Adrenal gland (tissue), 12 donors: ENCODE results near the gene TPP1. TPM values are rescaled to one million over a fixed set of nuclear protein-coding genes. Genes with fewer than 3 reads are reported as not detected.
A peak's percentile ranks its signal among the peaks of the same experiment; 100 is the strongest.

Source experiments
- DNase-seq, 7 donors: peaks; one replicate each; pipeline ENCODE4 v3.0.0-alpha.2; 2019 to 2020
- H3K27ac ChIP-seq, 5 donors: fragments of 200-600 bp; sonication (generic) in 4 of 5; 1 replicate in 3 of 5; 2 replicates in 2 of 5; pipeline versions ENCODE4 v1.5.1 to v1.8.0; 2016 to 2020; ENCODE audit warnings: mild to moderate bottlenecking in 1 of 5
- H3K27me3 ChIP-seq: fragments of 200-600 bp; 2 replicates; pipeline ENCODE4 v1.8.0; 2021
- H3K36me3 ChIP-seq, 2 donors: fragments of 200-600 bp; replicated peaks in 1 of 2; 1 replicate in 1 of 2; 2 replicates in 1 of 2; pipeline versions ENCODE4 v1.5.1 to v1.8.0; 2018 to 2022
- H3K4me1 ChIP-seq, 2 donors: fragments of 200-600 bp; replicated peaks in 1 of 2; 1 replicate in 1 of 2; 2 replicates in 1 of 2; pipeline versions ENCODE4 v1.5.1 to v1.8.0; 2018 to 2021
- H3K4me3 ChIP-seq, 4 donors: fragments of 200-600 bp; sonication (generic) in 3 of 4; one replicate each; pipeline ENCODE4 v1.5.1; 2016 to 2018
- H3K9me3 ChIP-seq, 3 donors: fragments of 200-600 bp; sonication (generic) in 1 of 3; replicated peaks in 1 of 3; 1 replicate in 2 of 3; 2 replicates in 1 of 3; pipeline versions ENCODE4 v1.5.1 to v1.8.0; 2016 to 2021
- CTCF ChIP-seq, 6 experiments: fragments of 450-650 bp in 4 of 6; fragments of 200-600 bp in 2 of 6; sonication (generic) in 1 of 6; IDR thresholded peaks; 1 replicate in 5 of 6; 2 replicates in 1 of 6; pipeline versions ENCODE4 v1.5.1 to v1.8.0; 2016 to 2021; ENCODE audit warnings: antibody characterized with exemption in 6 of 6, mild to moderate bottlenecking in 2 of 6, moderate library complexity in 1 of 6
- POLR2A ChIP-seq, 2 donors: fragments of 450-650 bp; IDR thresholded peaks; one replicate each; pipeline ENCODE4 v1.6.1; 2017; ENCODE audit warnings: antibody characterized with exemption in 2 of 2, mild to moderate bottlenecking in 2 of 2, moderate library complexity in 1 of 2
- WGBS, 4 donors: extraction: QIAGEN DNeasy Blood & Tissue Kit in 2 of 4; methylation state at CpG; one replicate each; pipeline versions ENCODE4 v1.1.5 to v1.1.7; 2013 to 2017; 5-methylcytosine and 5-hydroxymethylcytosine counted together
- intact Hi-C, 2 donors: fragments of 100-400 bp; cut with DNase I; formaldehyde crosslinking; loops; one replicate each; pipeline versions ENCODE4 v1.14.1 to v1.15.0; 2022 to 2023
- polyA plus RNA-seq, 3 donors: library from polyadenylated mRNA; stranded (reverse); fragments of 200-250 nt in 2 of 3; fragments of 350-450 nt in 1 of 3; fragmentation: Illumina TruSeq in 1 of 3; extraction: RNeasy Lipid Tissue Mini Kit (QIAGEN cat#74804) in 1 of 3; gene quantifications; one replicate each; pipeline ENCODE4 v1.2.3, GENCODE V29; 2013 to 2014
- total RNA-seq, 9 donors: library from RNA; depleted of rRNA in 4 of 9; stranded (reverse); fragments of >200 nt in 4 of 9; fragments of 120-200 nt in 1 of 9; fragmentation: NEBNext Ultra II Directional in 1 of 9; extraction: Animal tissue kit (Norgen Biotek cat#: 25700) in 1 of 9; gene quantifications; one replicate each; pipeline versions ENCODE4 v1.1.0 to v1.2.4, GENCODE V29; 2013 to 2023
- donor health status: healthy with polysubstance abuse.
- donor health status: Bipolar disorder and iron deficiency.
- donor health status: DM: yes; HTN: yes; CAD: no.
- donor health status: DM: no; HTN: no; CAD: no.
- donor health status: DM: no; HTN: no; CAD: no.
- donor health status: DM: yes; HTN: yes; CAD: no.

The TPP1 gene
- total and polyA plus RNA-seq, 12 donors = 53.2 to 464 (median 288) TPM

- no peaks in the 10 kb centered on the region for H3K27me3 ChIP-seq
- TF ChIP-seq CTCF (IDR thresholded peaks at IDR 0.05) = peak in 5 of 6 experiments; percentile 25 to 57 (median 37)
- TF ChIP-seq POLR2A (IDR thresholded peaks at IDR 0.05) = peak; percentile 85 to 99
- intact Hi-C loops = no loop called here
- 0 to 2% (median 1%) methylated on average over 15 to 51 of the region's 51 CpGs for WGBS, 4 donors
- peaks cover 0 to 61% of the 10 kb centered on the region in 2 donors for H3K36me3 ChIP-seq
- DNase-seq = peak; percentile 96 to 99 (median 98)
- peak within 1 kb of the TSS in 3 of 4 donors; percentile 13 to 87 (median 47) for H3K4me3 ChIP-seq
- H3K9me3 ChIP-seq = no peaks in the 10 kb centered on the region
- peak within 1 kb of the TSS; percentile 95 to 99 (median 98) for H3K27ac ChIP-seq
- H3K4me1 ChIP-seq = peaks cover 18 to 36% of the 10 kb centered on the region in 2 donors
These were observed 6.8 kb downstream of the TPP1 start, which contains the start of gene TAF10 for GRCh38 chr11:6612213-6613041. Gene TAF10, minus strand, starts transcription at chr11:6612216. Its CDS starts 27 bp downstream, at chr11:6612189.

GRCh38 chr11:6611963-6612212, 7.3 kb downstream of the TPP1 start:
- no peak for DNase-seq
- H3K4me3 ChIP-seq = peak overlapping the region in 2 of 4 donors; percentile 47 to 87
- H3K4me1 ChIP-seq = peaks cover 24 to 36% of the 10 kb centered on the region in 2 donors
- peaks cover 0 to 60% of the 10 kb centered on the region in 2 donors for H3K36me3 ChIP-seq
- WGBS, 4 donors = 0 to 1% methylated on average over 35 to 36 of the region's 36 CpGs; no CpG with 5 or more reads in 2 of the 4 donors
- H3K9me3 ChIP-seq = no peaks in the 10 kb centered on the region
- H3K27me3 ChIP-seq = no peaks in the 10 kb centered on the region
- intact Hi-C loops = no loop called here
- TF ChIP-seq POLR2A (IDR thresholded peaks at IDR 0.05) (no peak), CTCF (IDR thresholded peaks at IDR 0.05) (no peak)
- peak overlapping the region in 4 of 5 donors; percentile 95 to 99 (median 97) for H3K27ac ChIP-seq

- Histone ChIP-seq H3K9me3 (no peaks in the 10 kb centered on the region), H3K4me1 (peaks cover 28 to 39% of the 10 kb centered on the region in 2 donors)
- intact Hi-C loops = no loop called here
These were observed 7.9 kb downstream of the TPP1 start for GRCh38 chr11:6611092-6611962.

More at GRCh38 chr11:6611092-6611962, 7.9 kb downstream of the TPP1 start:
- 10 to 33% (median 12%) methylated on average over 11 to 39 of the region's 39 CpGs for WGBS, 4 donors
- peak overlapping the region in 4 of 5 donors; percentile 95 to 99 (median 97) for H3K27ac ChIP-seq
- no peaks in the 10 kb centered on the region for H3K27me3 ChIP-seq
- DNase-seq = peak; percentile 44 to 74 (median 57)
- peaks cover 0 to 54% of the 10 kb centered on the region in 2 donors for H3K36me3 ChIP-seq
- H3K4me3 ChIP-seq = peak overlapping the region in 2 of 4 donors; percentile 47 to 87
- no peak for TF ChIP-seq CTCF (IDR thresholded peaks at IDR 0.05)
- TF ChIP-seq POLR2A (IDR thresholded peaks at IDR 0.05) = no peak
